RWPE2 (cell line): ENCODE data around the gene CBY3.

Experiments
- ATAC-seq: fragments of 200-7000 bp; cut with Tn5 transposase; 3 replicates; pipeline ENCODE4 v1.9.1; 2021; ENCODE audit warnings: low read depth
- DNase-seq: peaks from one replicate; pipeline ENCODE4 v3.0.0-alpha.2; 2020; ENCODE audit warnings: low spot score
- H3K27ac ChIP-seq: fragments of 450-650 bp; 2 replicates; pipeline ENCODE4 v1.5.1; 2017; ENCODE audit warnings: mild to moderate bottlenecking; ENCODE audit not compliant: poor library complexity, severe bottlenecking
- H3K27me3 ChIP-seq: fragments of 250-450 bp; sonication (Bioruptor Pico); 2 replicates; pipeline ENCODE4 v1.5.1; 2021; ENCODE audit warnings: mild to moderate bottlenecking, moderate library complexity; ENCODE audit not compliant: insufficient read depth, poor library complexity, severe bottlenecking
- H3K36me3 ChIP-seq: fragments of 250-450 bp; sonication (Bioruptor Pico); 2 replicates; pipeline ENCODE4 v1.5.1; 2020; ENCODE audit warnings: low read depth, mild to moderate bottlenecking, moderate library complexity
- H3K4me1 ChIP-seq: fragments of 250-450 bp; sonication (Bioruptor Pico); 2 replicates; pipeline ENCODE4 v1.5.1; 2021; ENCODE audit warnings: mild to moderate bottlenecking, moderate library complexity; ENCODE audit not compliant: insufficient read depth, poor library complexity, severe bottlenecking
- H3K4me3 ChIP-seq: fragments of 250-450 bp; sonication (Bioruptor Pico); 2 replicates; pipeline ENCODE4 v1.5.1; 2021; ENCODE audit warnings: mild to moderate bottlenecking, moderate library complexity; ENCODE audit not compliant: severe bottlenecking
- H3K9me3 ChIP-seq: fragments of 250-450 bp; sonication (Bioruptor Pico); 2 replicates; pipeline ENCODE4 v1.5.1; 2021; ENCODE audit warnings: mild to moderate bottlenecking, moderate library complexity; ENCODE audit not compliant: severe bottlenecking
- CTCF ChIP-seq: fragments of 450-650 bp; IDR thresholded peaks from one replicate; pipeline ENCODE4 v1.5.1; 2017; ENCODE audit warnings: mild to moderate bottlenecking, moderate library complexity; ENCODE audit not compliant: poor library complexity, severe bottlenecking

Gene CBY3

GRCh38 chr5:179724163-179724562, 43.3 kb upstream of the CBY3 start:
- no peak for TF ChIP-seq CTCF
- H3K36me3 ChIP-seq, result peaks cover 100% of the 10 kb centered on the region
- DNase-seq (no peak), ATAC-seq (no peak)
- H3K9me3 ChIP-seq, result no peaks in the 10 kb centered on the region
- H3K4me1 ChIP-seq, result no peaks in the 10 kb centered on the region
- H3K4me3 ChIP-seq, result no peak overlapping the region
- no peak overlapping the region for H3K27ac ChIP-seq
- H3K27me3 ChIP-seq, result no peaks in the 10 kb centered on the region

GRCh38 chr5:179720222-179720621, 39.4 kb upstream of the CBY3 start:
- DNase-seq (no peak), ATAC-seq (no peak)
- no peaks in the 10 kb centered on the region for H3K4me1 ChIP-seq
- no peak overlapping the region for H3K27ac ChIP-seq
- H3K4me3 ChIP-seq, result no peak overlapping the region
- H3K27me3 ChIP-seq, result no peaks in the 10 kb centered on the region
- H3K36me3 ChIP-seq, result peaks cover 100% of the 10 kb centered on the region
- no peaks in the 10 kb centered on the region for H3K9me3 ChIP-seq
- TF ChIP-seq CTCF, result no peak

GRCh38 chr5:179716286-179716685, 35.5 kb upstream of the CBY3 start:
- Histone ChIP-seq H3K27me3 (no peaks in the 10 kb centered on the region), H3K4me1 (no peaks in the 10 kb centered on the region), H3K27ac (no peak overlapping the region), H3K9me3 (no peaks in the 10 kb centered on the region), H3K4me3 (no peak overlapping the region), H3K36me3 (peaks cover 100% of the 10 kb centered on the region)
- no peak for TF ChIP-seq CTCF
- ATAC-seq (no peak), DNase-seq (no peak)

- Histone ChIP-seq H3K4me1 (peaks cover 10% of the 10 kb centered on the region), H3K4me3 (peak overlapping the region; percentile 94), H3K27me3 (no peaks in the 10 kb centered on the region), H3K36me3 (peaks cover 60% of the 10 kb centered on the region), H3K9me3 (no peaks in the 10 kb centered on the region), H3K27ac (peak overlapping the region; percentile 71)
- no peak for ATAC-seq
- no peak for TF ChIP-seq CTCF
- no peak for DNase-seq
These were observed 19.6 kb upstream of the CBY3 start for GRCh38 chr5:179700401-179700918.

GRCh38 chr5:179699616-179700237, 18.9 kb upstream of the CBY3 start:
- peak overlapping the region; percentile 94 for H3K4me3 ChIP-seq
- H3K9me3 ChIP-seq, result no peaks in the 10 kb centered on the region
- H3K36me3 ChIP-seq, result peaks cover 53% of the 10 kb centered on the region
- H3K27ac ChIP-seq, result peak overlapping the region; percentile 71
- no peaks in the 10 kb centered on the region for H3K27me3 ChIP-seq
- DNase-seq (no peak), ATAC-seq (no peak)
- TF ChIP-seq CTCF, result no peak
- H3K4me1 ChIP-seq, result peaks cover 10% of the 10 kb centered on the region
